IMR-90 (cell line): ENCODE data around the gene PROB1. TPM values are rescaled to one million over a fixed set of nuclear protein-coding genes. Genes with fewer than 3 reads are reported as not detected.

Source experiments
- ATAC-seq: fragments of 200-7000 bp; cut with Tn5 transposase; 2 replicates; pipeline ENCODE4 v1.9.1; 2020; ENCODE audit warnings: low read depth, mild to moderate bottlenecking, moderate library complexity
- BruUV-seq: library from RNA; stranded (reverse); fragments of 400-500 nt; replicated peaks from 2 replicates; lab custom pipeline; 2021; lab: Mats Ljungman, UMichigan
- CTCF ChIA-PET: fragments of 300-600 bp; formaldehyde crosslinking; extraction: SDS; loops from one replicate; lab custom pipeline; 2021; ENCODE audit warnings: antibody characterized with exemption; lab: Yijun Ruan, JAX
- POLR2A ChIA-PET: fragments of 300-600 bp; sonication (Branson Sonifier 250); formaldehyde crosslinking; loops from one replicate; lab custom pipeline; 2022; ENCODE audit warnings: antibody characterized with exemption; ENCODE audit not compliant: unreplicated experiment; lab: Charles Lee
- DNase-seq: peaks from one replicate; pipeline ENCODE4 v3.0.0; 2013
- H2AFZ ChIP-seq: replicated peaks from 2 replicates; pipeline ENCODE3; 2013; ENCODE audit warnings: low read length, mild to moderate bottlenecking; ENCODE audit not compliant: poor library complexity
- H2AK5ac ChIP-seq: 2 replicates; pipeline ENCODE4 v1.6.1; 2013; ENCODE audit warnings: low read depth, low read length, inconsistent platforms
- H2AK9ac ChIP-seq: replicated peaks from 2 replicates; pipeline ENCODE3; 2013; ENCODE audit warnings: mild to moderate bottlenecking, low read depth, low read length, moderate library complexity; ENCODE audit not compliant: poor library complexity
- H2BK120ac ChIP-seq: 2 replicates; pipeline ENCODE4 v1.6.1; 2013; ENCODE audit warnings: low read depth, low read length, inconsistent platforms
- H2BK15ac ChIP-seq: 3 replicates; pipeline ENCODE4 v1.6.1; 2013; ENCODE audit warnings: low read depth, low read length, inconsistent platforms
- H2BK20ac ChIP-seq: 2 replicates; pipeline ENCODE4 v1.6.1; 2013; ENCODE audit warnings: low read depth, mild to moderate bottlenecking, inconsistent platforms, low read length, moderate library complexity
- H2BK5ac ChIP-seq: 2 replicates; pipeline ENCODE4 v1.6.1; 2013; ENCODE audit warnings: mild to moderate bottlenecking, low read depth, low read length, inconsistent platforms; ENCODE audit not compliant: poor library complexity, severe bottlenecking
- H3K14ac ChIP-seq: replicated peaks from 2 replicates; pipeline ENCODE4 v1.6.1; 2013; ENCODE audit warnings: low read depth, low read length, inconsistent platforms
- H3K18ac ChIP-seq: 2 replicates; pipeline ENCODE4 v1.6.1; 2013; ENCODE audit warnings: low read depth, low read length, control low read depth
- H3K23ac ChIP-seq: 2 replicates; pipeline ENCODE4 v1.6.1; 2013; ENCODE audit warnings: low read depth, low read length, inconsistent platforms
- H3K27ac ChIP-seq: 2 replicates; pipeline ENCODE4 v1.5.1; 2013; ENCODE audit warnings: mild to moderate bottlenecking, control low read depth, low read length; ENCODE audit not compliant: insufficient read depth
- H3K27me3 ChIP-seq: 2 replicates; pipeline ENCODE4 v1.6.1; 2013; ENCODE audit warnings: low read length; ENCODE audit not compliant: control insufficient read depth, insufficient read depth
- H3K36me3 ChIP-seq: 2 replicates; pipeline ENCODE4 v1.6.1; 2013; ENCODE audit warnings: low read length, mixed read lengths; ENCODE audit not compliant: control insufficient read depth, insufficient read depth
- H3K4ac ChIP-seq: 2 replicates; pipeline ENCODE4 v1.6.1; 2013; ENCODE audit warnings: low read depth, low read length, inconsistent platforms
- H3K4me1 ChIP-seq: 2 replicates; pipeline ENCODE4 v1.6.1; 2013; ENCODE audit warnings: low read length, mixed read lengths; ENCODE audit not compliant: control insufficient read depth, insufficient read depth
- H3K4me2 ChIP-seq: 2 replicates; pipeline ENCODE4 v1.6.1; 2013; ENCODE audit warnings: low read depth, mild to moderate bottlenecking, control low read depth, low read length, moderate library complexity
- H3K4me3 ChIP-seq: 2 replicates; pipeline ENCODE4 v1.5.1; 2013; ENCODE audit warnings: low read depth, mild to moderate bottlenecking, control low read depth, low read length, moderate library complexity; ENCODE audit not compliant: insufficient read depth
- H3K56ac ChIP-seq: 2 replicates; pipeline ENCODE4 v1.6.1; 2013; ENCODE audit warnings: low read length, inconsistent platforms; ENCODE audit not compliant: insufficient read depth; ENCODE audit errors: extremely low read depth
- H3K79me1 ChIP-seq, 2 experiments: 2 replicates each; pipeline ENCODE4 v1.6.1; 2013; ENCODE audit warnings: low read length in 2 of 2, inconsistent platforms in 1 of 2, low read depth in 1 of 2
- H3K9ac ChIP-seq: 2 replicates; pipeline ENCODE4 v1.6.1; 2013; ENCODE audit warnings: low read depth, low read length, control low read depth
- H3K9me1 ChIP-seq: 2 replicates; pipeline ENCODE4 v1.6.1; 2013; ENCODE audit warnings: low read length, inconsistent platforms; ENCODE audit not compliant: insufficient read depth
- H3K9me3 ChIP-seq: 2 replicates; pipeline ENCODE4 v1.6.1; 2013; ENCODE audit warnings: low read length; ENCODE audit not compliant: control insufficient read depth, insufficient read depth
- H4K20me1 ChIP-seq: 2 replicates; pipeline ENCODE4 v1.6.1; 2013; ENCODE audit warnings: low read length, inconsistent platforms; ENCODE audit not compliant: insufficient read depth
- H4K5ac ChIP-seq: 2 replicates; pipeline ENCODE4 v1.6.1; 2013; ENCODE audit warnings: mild to moderate bottlenecking, low read depth, low read length, control low read depth
- H4K8ac ChIP-seq, 2 experiments: 2 replicates each; pipeline ENCODE4 v1.6.1; 2013; ENCODE audit warnings: low read depth in 2 of 2, low read length in 2 of 2, control low read depth in 1 of 2, inconsistent platforms in 1 of 2
- H4K91ac ChIP-seq: 2 replicates; pipeline ENCODE4 v1.6.1; 2013; ENCODE audit warnings: low read depth, low read length, inconsistent platforms; ENCODE audit not compliant: insufficient read depth
- BHLHE40 ChIP-seq: fragments of 150-350 bp; IDR thresholded peaks from 2 replicates; pipeline ENCODE4 v1.6.1; 2016; ENCODE audit warnings: mild to moderate bottlenecking, low read depth, low read length
- CEBPB ChIP-seq: IDR thresholded peaks from 2 replicates; pipeline ENCODE4 v1.6.1; 2012; ENCODE audit warnings: low read depth, low read length, improper control_type of control experiment
- CHD1 ChIP-seq: IDR thresholded peaks from 2 replicates; pipeline ENCODE4 v1.6.1; 2012; ENCODE audit warnings: low read depth, low read length, improper control_type of control experiment
- CTCF ChIP-seq: conservative IDR thresholded peaks from 2 replicates; pipeline ENCODE4 v1.5.1; 2012; ENCODE audit warnings: mild to moderate bottlenecking, low read depth, low read length, improper control_type of control experiment
- FOS ChIP-seq: fragments of 150-350 bp; IDR thresholded peaks from 2 replicates; pipeline ENCODE4 v1.6.1; 2016; ENCODE audit warnings: low read depth, low read length
- MAFK ChIP-seq: IDR thresholded peaks from 2 replicates; pipeline ENCODE4 v1.6.1; 2012; ENCODE audit warnings: low read depth, low read length, improper control_type of control experiment
- MAZ ChIP-seq: IDR thresholded peaks from 2 replicates; pipeline ENCODE4 v1.6.1; 2012; ENCODE audit warnings: low read depth, mild to moderate bottlenecking, low read length, improper control_type of control experiment, moderate library complexity, borderline replicate concordance
- MXI1 ChIP-seq: IDR thresholded peaks from 2 replicates; pipeline ENCODE4 v1.6.1; 2012; ENCODE audit warnings: low read depth, mild to moderate bottlenecking, low read length, moderate library complexity, borderline replicate concordance
- NFE2L2 ChIP-seq: fragments of 150-350 bp; IDR thresholded peaks from 2 replicates; pipeline ENCODE4 v1.6.1; 2016; ENCODE audit warnings: low read depth, mild to moderate bottlenecking, low read length
- POLR2A ChIP-seq: IDR thresholded peaks from 2 replicates; pipeline ENCODE4 v1.6.1; 2012; ENCODE audit warnings: mild to moderate bottlenecking, low read depth, low read length
- RAD21 ChIP-seq: IDR thresholded peaks from 2 replicates; pipeline ENCODE4 v1.6.1; 2012; ENCODE audit warnings: low read length, improper control_type of control experiment
- RCOR1 ChIP-seq: IDR thresholded peaks from 2 replicates; pipeline ENCODE4 v1.6.1; 2012; ENCODE audit warnings: mild to moderate bottlenecking, low read length, improper control_type of control experiment; ENCODE audit not compliant: insufficient replicate concordance
- RFX5 ChIP-seq: IDR thresholded peaks from 2 replicates; pipeline ENCODE4 v1.8.0; 2012; ENCODE audit warnings: low read depth, mild to moderate bottlenecking, low read length, moderate library complexity
- SMC3 ChIP-seq: fragments of 150-350 bp; IDR thresholded peaks from 2 replicates; pipeline ENCODE4 v1.6.1; 2016; ENCODE audit warnings: low read depth, mild to moderate bottlenecking, antibody characterized with exemption, low read length, moderate library complexity
- WGBS, 2 experiments: methylation state at CpG; one replicate each; pipeline versions ENCODE4 v1.1.5 to v1.1.7; 2013; ENCODE audit warnings: missing lambda C conversion rate in 2 of 2; ENCODE audit not compliant: insufficient read length in 1 of 2; ENCODE audit errors: extremely low coverage in 2 of 2; 5-methylcytosine and 5-hydroxymethylcytosine counted together
- dilution Hi-C: fragments of 300-500 bp; cut with HindIII; formaldehyde crosslinking; loops from one replicate; pipeline ENCODE4 v1.14.3; 2018; ENCODE audit warnings: low sequenced_read_pairs; ENCODE audit not compliant: unreplicated experiment
- in situ Hi-C: fragments of 300-500 bp; cut with MboI; formaldehyde crosslinking; loops from 3 replicates; pipeline ENCODE4 v1.14.3; 2019; ENCODE audit warnings: low sequenced_read_pairs, inconsistent platforms, mixed read lengths
- intact Hi-C: fragments of 100-400 bp; cut with micrococcal nuclease; formaldehyde crosslinking; loops from 2 replicates; pipeline ENCODE4 v1.10.0; 2022
- polyA plus RNA-seq, 3 experiments: library from polyadenylated mRNA; depleted of rRNA; stranded (reverse); fragments of >200 nt; gene quantifications; 2 replicates each; pipeline ENCODE4 v1.2.3, GENCODE V29; 2012; ENCODE audit warnings: low replicate concordance in 1 of 3
- total RNA-seq: library from RNA; depleted of rRNA; stranded (reverse); fragments of >200 nt; gene quantifications from 2 replicates; pipeline ENCODE4 v1.2.3, GENCODE V29; 2012
- TF ChIP-seq, protein P1 (sequence below): fragments of 150-350 bp; IDR thresholded peaks from 2 replicates; pipeline ENCODE4 v1.6.1; 2016; ENCODE audit warnings: low read depth, mild to moderate bottlenecking, low read length, moderate library complexity, borderline replicate concordance
- TF ChIP-seq, protein P2 (sequence below): fragments of 150-350 bp; IDR thresholded peaks from 2 replicates; pipeline ENCODE4 v1.6.1; 2017; ENCODE audit warnings: mild to moderate bottlenecking, antibody characterized with exemption, low read length, low read depth

Gene PROB1
- total and polyA plus RNA-seq, 2 of the 4 experiments (the other 2 are of a cell fraction), result under 0.01 to 0.38 TPM

- no peak overlapping the region for H2BK120ac ChIP-seq
- H3K9ac ChIP-seq, result no peak overlapping the region
- CTCF ChIA-PET, result interaction anchor here (1.5 kb wide), 1 partner anchor 95 kb away, joined by 5 read pairs; no protein-coding TSS in a partner anchor
- dilution Hi-C loops, result loop anchor here (25.0 kb wide), 1 partner anchor 94 kb away; no protein-coding TSS in a partner anchor
- H3K79me1 ChIP-seq, result no peaks in the 10 kb centered on the region
- no peaks in the 10 kb centered on the region for H4K20me1 ChIP-seq
- H3K4ac ChIP-seq, result no peak overlapping the region
- H2BK15ac ChIP-seq, result no peak overlapping the region
- ATAC-seq (no peak), DNase-seq (no peak)
- no peak overlapping the region for H3K23ac ChIP-seq
- no peak overlapping the region for H3K4me2 ChIP-seq
- H3K56ac ChIP-seq, result no peak overlapping the region
- BruUV-seq, result no TSS peak
- H2AFZ ChIP-seq, result no peak overlapping the region
- POLR2A ChIA-PET, result no interaction called here
- no peak overlapping the region for H4K5ac ChIP-seq
- no peaks in the 10 kb centered on the region for H3K9me3 ChIP-seq
- peaks cover 7% of the 10 kb centered on the region; the same call in 1 of the 2 replicates for H3K4me1 ChIP-seq
- peak overlapping the region; percentile 7 for H2AK9ac ChIP-seq
- H2AK5ac ChIP-seq, result no peak overlapping the region
- H3K14ac ChIP-seq, result no peak overlapping the region
- intact Hi-C loops, result no loop called here
- no CpG with 5 or more reads among the region's 1 CpG for WGBS, 2 experiments
- H3K9me1 ChIP-seq, result no peaks in the 10 kb centered on the region
- no peak overlapping the region for H4K8ac ChIP-seq
- H3K36me3 ChIP-seq, result peaks cover 19% of the 10 kb centered on the region
- H2BK5ac ChIP-seq, result no peak overlapping the region
- TF ChIP-seq MAFK (no peak), FOS (no peak), RFX5 (no peak), RCOR1 (no peak), SMC3 (no peak), MAZ (no peak), RAD21 (no peak), CEBPB (no peak), POLR2A (no peak), BHLHE40 (no peak), CHD1 (no peak), CTCF (no peak), MXI1 (no peak), NFE2L2 (no peak)
- TF ChIP-seq, protein P1, sequence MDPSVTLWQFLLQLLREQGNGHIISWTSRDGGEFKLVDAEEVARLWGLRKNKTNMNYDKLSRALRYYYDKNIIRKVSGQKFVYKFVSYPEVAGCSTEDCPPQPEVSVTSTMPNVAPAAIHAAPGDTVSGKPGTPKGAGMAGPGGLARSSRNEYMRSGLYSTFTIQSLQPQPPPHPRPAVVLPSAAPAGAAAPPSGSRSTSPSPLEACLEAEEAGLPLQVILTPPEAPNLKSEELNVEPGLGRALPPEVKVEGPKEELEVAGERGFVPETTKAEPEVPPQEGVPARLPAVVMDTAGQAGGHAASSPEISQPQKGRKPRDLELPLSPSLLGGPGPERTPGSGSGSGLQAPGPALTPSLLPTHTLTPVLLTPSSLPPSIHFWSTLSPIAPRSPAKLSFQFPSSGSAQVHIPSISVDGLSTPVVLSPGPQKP, result no peak
- TF ChIP-seq, protein P2, sequence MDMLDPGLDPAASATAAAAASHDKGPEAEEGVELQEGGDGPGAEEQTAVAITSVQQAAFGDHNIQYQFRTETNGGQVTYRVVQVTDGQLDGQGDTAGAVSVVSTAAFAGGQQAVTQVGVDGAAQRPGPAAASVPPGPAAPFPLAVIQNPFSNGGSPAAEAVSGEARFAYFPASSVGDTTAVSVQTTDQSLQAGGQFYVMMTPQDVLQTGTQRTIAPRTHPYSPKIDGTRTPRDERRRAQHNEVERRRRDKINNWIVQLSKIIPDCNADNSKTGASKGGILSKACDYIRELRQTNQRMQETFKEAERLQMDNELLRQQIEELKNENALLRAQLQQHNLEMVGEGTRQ, result no peak
- no peak overlapping the region for H3K18ac ChIP-seq
- H3K27ac ChIP-seq, result no peak overlapping the region
- H3K4me3 ChIP-seq, result no peak overlapping the region
- in situ Hi-C loops, result no loop called here
- H3K27me3 ChIP-seq, result no peaks in the 10 kb centered on the region
- no peak overlapping the region for H4K91ac ChIP-seq
- H2BK20ac ChIP-seq, result no peak overlapping the region
Observed at GRCh38 chr5:139418793-139419192, 23.9 kb upstream of the PROB1 start.
